ENCODE data around the gene TMEM119. TPM values are rescaled to one million over a fixed set of nuclear protein-coding genes. Genes with fewer than 3 reads are reported as not detected.

TMEM119 gene
- total and polyA plus RNA-seq, 2 of the 4 experiments (the other 2 are of a cell fraction) = 8.1 to 9.2 TPM

DNA sequence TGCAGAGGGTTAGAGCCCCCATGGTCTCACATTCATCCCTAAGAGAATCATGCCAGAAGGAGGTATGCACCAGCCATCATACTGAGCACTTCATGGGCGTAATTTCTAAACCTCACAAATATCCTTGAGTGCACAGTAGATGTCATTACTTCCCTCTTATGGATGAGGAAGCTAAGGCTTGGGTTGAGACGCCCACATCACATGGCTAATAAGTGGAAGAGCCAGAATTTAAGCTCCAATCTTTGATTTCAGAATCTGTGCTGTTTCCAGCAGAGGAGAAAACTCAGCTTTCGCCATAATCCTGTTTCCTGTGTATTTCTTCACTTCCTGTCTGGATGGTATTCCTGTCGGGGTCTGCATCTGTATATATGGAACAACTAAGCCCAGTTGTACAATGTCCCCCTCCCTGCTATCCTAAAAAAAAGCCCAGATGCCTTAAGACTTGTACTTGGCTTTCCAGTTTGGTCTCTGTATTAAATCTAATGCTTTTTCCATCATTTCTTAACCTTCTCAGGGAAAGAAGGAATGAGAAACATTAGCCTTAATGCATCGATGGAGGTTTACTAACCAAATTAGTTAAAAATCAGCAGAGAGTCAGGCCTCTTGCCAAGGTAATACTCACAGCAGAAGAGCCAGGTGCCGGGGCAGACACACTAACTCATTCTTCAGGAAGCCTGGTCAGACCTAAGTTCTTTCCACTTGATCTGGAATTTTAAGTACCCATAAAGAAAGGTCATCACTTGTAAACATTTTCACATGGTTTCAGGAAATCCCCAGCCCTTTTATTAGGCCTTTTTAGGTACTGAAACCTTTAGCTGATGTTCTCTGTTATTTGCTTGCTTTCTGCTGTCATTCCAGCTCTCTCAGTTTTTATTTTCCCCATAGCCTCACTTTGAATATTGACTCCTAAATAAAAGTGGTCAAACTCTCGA is 30.2 kb downstream of the TMEM119 start (continued):
- TF ChIP-seq, protein P1, sequence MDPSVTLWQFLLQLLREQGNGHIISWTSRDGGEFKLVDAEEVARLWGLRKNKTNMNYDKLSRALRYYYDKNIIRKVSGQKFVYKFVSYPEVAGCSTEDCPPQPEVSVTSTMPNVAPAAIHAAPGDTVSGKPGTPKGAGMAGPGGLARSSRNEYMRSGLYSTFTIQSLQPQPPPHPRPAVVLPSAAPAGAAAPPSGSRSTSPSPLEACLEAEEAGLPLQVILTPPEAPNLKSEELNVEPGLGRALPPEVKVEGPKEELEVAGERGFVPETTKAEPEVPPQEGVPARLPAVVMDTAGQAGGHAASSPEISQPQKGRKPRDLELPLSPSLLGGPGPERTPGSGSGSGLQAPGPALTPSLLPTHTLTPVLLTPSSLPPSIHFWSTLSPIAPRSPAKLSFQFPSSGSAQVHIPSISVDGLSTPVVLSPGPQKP (IDR thresholded peaks at IDR 0.05; ENCODE audit: borderline replicate concordance, low read depth, low read length) = no peak

DNA sequence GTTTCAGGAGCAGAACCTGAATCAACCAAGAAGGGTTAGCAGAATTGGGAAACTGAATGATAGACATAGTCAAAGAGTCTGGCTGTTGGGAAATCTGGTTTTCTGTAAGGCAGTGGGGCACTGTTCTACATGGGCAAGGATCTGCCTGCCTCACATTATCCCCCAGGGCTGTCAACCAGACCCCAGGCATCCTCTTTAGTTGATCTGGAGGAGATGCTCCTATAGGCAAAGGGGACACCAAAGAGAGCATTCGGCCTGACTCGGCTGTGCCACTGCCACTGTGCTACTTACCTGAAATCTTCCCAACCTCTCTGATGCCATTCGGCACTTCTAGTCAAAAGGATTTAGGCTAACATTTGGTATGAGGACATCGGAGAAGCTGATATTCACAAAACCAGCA is 31.4 kb downstream of the TMEM119 start:
- dilution Hi-C loops (cut with HindIII; ENCODE audit: low sequenced_read_pairs, unreplicated experiment) = no loop called here
- Histone ChIP-seq H3K79me1 (ENCODE audit: low read depth in 1 of 2, low read length in 2 of 2) (peaks cover 15 to 33% of the 10 kb centered on the region in 2 experiments), H3K36me3 (ENCODE audit: control insufficient read depth, insufficient read depth, low read length) (peaks cover 38% of the 10 kb centered on the region), H4K8ac (ENCODE audit: low read depth in 2 of 2, low read length in 2 of 2) (no peak overlapping the region), H3K4me3 (ENCODE audit: insufficient read depth, low read depth, low read length) (no peak overlapping the region), H3K27me3 (ENCODE audit: control insufficient read depth, insufficient read depth, low read length) (no peaks in the 10 kb centered on the region), H4K20me1 (ENCODE audit: insufficient read depth, low read length) (0 out of 2 replicates have a peak, but pooled peaks cover 4% of the 10 kb centered on the region), H4K5ac (ENCODE audit: low read depth, low read length) (no peak overlapping the region), H3K9me3 (ENCODE audit: control insufficient read depth, insufficient read depth, low read length) (no peaks in the 10 kb centered on the region), H2BK15ac (ENCODE audit: low read depth, low read length) (no peak overlapping the region), H3K14ac (replicated peaks; ENCODE audit: low read depth, low read length) (no peak overlapping the region), H3K23ac (ENCODE audit: low read depth, low read length) (no peak overlapping the region), H2BK5ac (ENCODE audit: low read depth, low read length, poor library complexity, severe bottlenecking) (no peak overlapping the region), H2AK5ac (ENCODE audit: low read depth, low read length) (no peak overlapping the region), H4K91ac (ENCODE audit: insufficient read depth, low read depth, low read length) (no peak overlapping the region), H3K4me2 (ENCODE audit: low read depth, low read length) (no peak overlapping the region), H2BK20ac (ENCODE audit: low read depth, low read length) (no peak overlapping the region), H2AK9ac (replicated peaks; ENCODE audit: low read depth, low read length, poor library complexity) (no peak overlapping the region), H3K27ac (ENCODE audit: insufficient read depth, low read length) (no peak overlapping the region), H3K18ac (ENCODE audit: low read depth, low read length) (no peak overlapping the region), H2BK120ac (ENCODE audit: low read depth, low read length) (no peak overlapping the region), H3K56ac (ENCODE audit: extremely low read depth, insufficient read depth, low read length) (no peak overlapping the region), H2AFZ (replicated peaks; ENCODE audit: low read length, poor library complexity) (no peak overlapping the region), H3K9me1 (ENCODE audit: insufficient read depth, low read length) (peaks cover 5% of the 10 kb centered on the region; the same call in 1 of the 2 replicates), H3K4me1 (ENCODE audit: control insufficient read depth, insufficient read depth, low read length) (no peaks in the 10 kb centered on the region), H3K4ac (ENCODE audit: low read depth, low read length) (no peak overlapping the region), H3K9ac (ENCODE audit: low read depth, low read length) (no peak overlapping the region)
- POLR2A ChIA-PET (ENCODE audit: unreplicated experiment) = no interaction called here
- WGBS, 2 experiments (ENCODE audit: extremely low coverage in 2 of 2, insufficient read length in 1 of 2) = no CpG with 5 or more reads among the region's 4 CpGs
- DNase-seq (no peak), ATAC-seq (ENCODE audit: low read depth) (no peak)
- in situ Hi-C loops (cut with MboI; ENCODE audit: low sequenced_read_pairs) = loop anchor here (5.0 to 10.0 kb wide), 3 partner anchors 51 to 388 kb away; no protein-coding TSS in a partner anchor
- intact Hi-C loops (cut with micrococcal nuclease) = no loop called here
- CTCF ChIA-PET = interaction anchor here (1.1 to 3.3 kb wide), 2 partner anchors 51 to 235 kb away, joined by 4 to 16 read pairs; no protein-coding TSS in a partner anchor
- BruUV-seq (replicated peaks) = no TSS peak
- TF ChIP-seq, protein P2, sequence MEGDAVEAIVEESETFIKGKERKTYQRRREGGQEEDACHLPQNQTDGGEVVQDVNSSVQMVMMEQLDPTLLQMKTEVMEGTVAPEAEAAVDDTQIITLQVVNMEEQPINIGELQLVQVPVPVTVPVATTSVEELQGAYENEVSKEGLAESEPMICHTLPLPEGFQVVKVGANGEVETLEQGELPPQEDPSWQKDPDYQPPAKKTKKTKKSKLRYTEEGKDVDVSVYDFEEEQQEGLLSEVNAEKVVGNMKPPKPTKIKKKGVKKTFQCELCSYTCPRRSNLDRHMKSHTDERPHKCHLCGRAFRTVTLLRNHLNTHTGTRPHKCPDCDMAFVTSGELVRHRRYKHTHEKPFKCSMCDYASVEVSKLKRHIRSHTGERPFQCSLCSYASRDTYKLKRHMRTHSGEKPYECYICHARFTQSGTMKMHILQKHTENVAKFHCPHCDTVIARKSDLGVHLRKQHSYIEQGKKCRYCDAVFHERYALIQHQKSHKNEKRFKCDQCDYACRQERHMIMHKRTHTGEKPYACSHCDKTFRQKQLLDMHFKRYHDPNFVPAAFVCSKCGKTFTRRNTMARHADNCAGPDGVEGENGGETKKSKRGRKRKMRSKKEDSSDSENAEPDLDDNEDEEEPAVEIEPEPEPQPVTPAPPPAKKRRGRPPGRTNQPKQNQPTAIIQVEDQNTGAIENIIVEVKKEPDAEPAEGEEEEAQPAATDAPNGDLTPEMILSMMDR (conservative IDR thresholded peaks at IDR 0.05; ENCODE audit: low read depth, low read length) = no peak
- TF ChIP-seq NFE2L2 (IDR thresholded peaks at IDR 0.05; ENCODE audit: low read depth, low read length) = no peak
- TF ChIP-seq, protein P3, sequence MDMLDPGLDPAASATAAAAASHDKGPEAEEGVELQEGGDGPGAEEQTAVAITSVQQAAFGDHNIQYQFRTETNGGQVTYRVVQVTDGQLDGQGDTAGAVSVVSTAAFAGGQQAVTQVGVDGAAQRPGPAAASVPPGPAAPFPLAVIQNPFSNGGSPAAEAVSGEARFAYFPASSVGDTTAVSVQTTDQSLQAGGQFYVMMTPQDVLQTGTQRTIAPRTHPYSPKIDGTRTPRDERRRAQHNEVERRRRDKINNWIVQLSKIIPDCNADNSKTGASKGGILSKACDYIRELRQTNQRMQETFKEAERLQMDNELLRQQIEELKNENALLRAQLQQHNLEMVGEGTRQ (IDR thresholded peaks at IDR 0.05; ENCODE audit: low read depth, low read length) = no peak
- TF ChIP-seq MAFK (IDR thresholded peaks at IDR 0.05; ENCODE audit: low read depth, low read length) = no peak
- no peak for TF ChIP-seq RCOR1 (IDR thresholded peaks at IDR 0.05; ENCODE audit: insufficient replicate concordance, low read length)
- no peak for TF ChIP-seq POLR2A (IDR thresholded peaks at IDR 0.05; ENCODE audit: low read depth, low read length)
- TF ChIP-seq RFX5 (IDR thresholded peaks at IDR 0.05; ENCODE audit: low read depth, low read length) = no peak
- TF ChIP-seq, protein P1 (IDR thresholded peaks at IDR 0.05; ENCODE audit: borderline replicate concordance, low read depth, low read length) = no peak
- no peak for TF ChIP-seq MXI1 (IDR thresholded peaks at IDR 0.05; ENCODE audit: borderline replicate concordance, low read depth, low read length)

Data from IMR-90 (cell line).